NCI-H2227 (cell line): Measurements from ENCODE around the gene SLC36A3.
"Not testable (repeated sequence)": the region's sequence is repeated elsewhere in the genome, so short reads cannot be mapped to it uniquely, and the experiment has no call there.

ENCODE experiments used
- DNase-seq: peaks from one replicate; lab custom pipeline; 2025; ENCODE audit not compliant: unreplicated experiment; lab: John Stamatoyannopoulos, UW

Gene SLC36A3

GRCh38 chr5:151240268-151240835, 63.2 kb downstream of the SLC36A3 start:
- DNase-seq: not testable (repeated sequence)

DNA sequence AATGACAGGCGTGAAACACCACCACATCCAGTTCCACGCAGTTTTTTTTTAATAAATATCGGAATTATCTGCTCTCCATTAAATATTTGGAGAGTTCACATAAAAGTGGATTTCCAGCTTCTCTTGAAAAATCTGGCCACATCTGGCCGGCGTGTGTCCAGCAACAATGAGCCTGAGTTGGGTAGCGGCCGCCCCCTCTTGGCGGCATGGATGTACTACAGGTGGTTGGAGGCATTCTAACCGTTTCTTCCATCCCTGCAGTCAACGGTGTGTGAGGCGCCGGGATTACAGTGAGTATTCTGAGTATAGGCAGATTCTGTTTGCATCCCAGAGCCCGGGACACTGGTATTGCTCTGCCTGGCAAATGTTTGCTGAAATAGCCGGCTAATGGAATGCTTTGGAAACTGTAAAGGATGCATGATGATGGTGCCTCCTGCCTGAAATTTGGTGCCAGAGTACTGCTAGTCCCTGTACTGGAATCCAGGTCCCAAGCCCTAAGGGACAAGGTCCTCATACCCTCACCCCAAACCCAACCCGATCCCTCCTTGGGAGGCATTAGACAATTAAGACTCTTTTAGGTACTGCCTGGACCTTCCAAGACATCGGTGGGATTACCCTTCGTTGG, 64.2 kb downstream of the SLC36A3 start:
- DNase-seq: peak; percentile 61

GRCh38 chr5:151238303-151238741, 65.2 kb downstream of the SLC36A3 start:
- DNase-seq: no peak

- no peak for DNase-seq
Measured at GRCh38 chr5:151237685-151238084, 65.9 kb downstream of the SLC36A3 start.

GRCh38 chr5:151236888-151237287, 66.7 kb downstream of the SLC36A3 start:
- DNase-seq: no peak

DNA sequence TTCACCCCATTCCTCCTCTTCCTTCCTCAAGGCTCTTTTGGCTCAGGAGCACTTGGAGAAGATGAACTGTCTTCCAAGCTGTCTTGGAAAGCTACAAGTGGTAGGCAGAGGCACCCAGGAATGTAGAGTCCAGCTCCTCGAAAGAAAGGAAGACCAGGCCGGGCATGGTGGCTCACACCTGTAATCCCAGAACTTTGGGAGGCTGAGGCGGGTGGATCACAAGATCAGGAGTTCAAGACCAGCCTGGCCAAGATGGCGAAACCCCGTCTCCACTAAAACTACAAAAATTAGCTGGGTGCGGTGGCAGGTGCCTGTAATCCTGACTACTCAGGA, 68.4 kb downstream of the SLC36A3 start:
- DNase-seq: not testable (repeated sequence)

DNA sequence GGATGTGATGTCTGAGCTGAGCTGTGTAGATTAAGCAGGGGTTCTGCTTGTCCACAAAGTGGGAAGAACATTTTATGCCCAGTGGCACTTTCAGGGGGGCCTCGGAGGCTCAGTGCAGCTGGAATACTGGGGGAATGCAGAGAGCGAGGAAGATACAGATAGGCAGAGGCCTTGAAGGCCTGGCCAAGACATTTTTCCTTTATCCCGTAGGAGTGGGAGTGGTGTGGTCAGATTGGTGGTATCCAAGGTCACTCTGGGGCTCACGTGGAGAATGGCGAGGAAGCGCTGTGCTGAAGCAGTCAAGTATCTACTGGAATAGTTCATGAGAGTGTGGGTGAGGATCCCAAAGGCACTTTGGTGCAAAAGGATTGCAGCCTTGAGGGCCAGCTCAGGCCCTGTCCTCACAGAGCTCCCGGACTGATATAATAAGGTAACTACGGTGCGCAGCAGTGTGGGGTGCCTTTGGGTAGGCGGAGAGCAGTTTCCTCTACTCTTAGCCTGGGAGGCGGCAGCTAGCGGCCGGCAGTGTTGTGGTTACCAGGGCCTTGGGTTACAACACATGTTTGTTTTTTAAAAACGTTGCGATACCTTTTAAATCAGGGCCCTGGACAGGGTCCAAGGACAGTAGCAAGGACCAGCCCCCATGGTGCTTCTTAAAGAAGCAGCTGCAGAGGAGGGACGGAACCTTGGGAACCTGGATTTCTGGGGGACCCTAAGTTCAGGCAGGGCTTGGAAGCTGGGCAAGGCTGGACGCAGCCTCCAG, 68.9 kb downstream of the SLC36A3 start:
- no peak for DNase-seq

DNA sequence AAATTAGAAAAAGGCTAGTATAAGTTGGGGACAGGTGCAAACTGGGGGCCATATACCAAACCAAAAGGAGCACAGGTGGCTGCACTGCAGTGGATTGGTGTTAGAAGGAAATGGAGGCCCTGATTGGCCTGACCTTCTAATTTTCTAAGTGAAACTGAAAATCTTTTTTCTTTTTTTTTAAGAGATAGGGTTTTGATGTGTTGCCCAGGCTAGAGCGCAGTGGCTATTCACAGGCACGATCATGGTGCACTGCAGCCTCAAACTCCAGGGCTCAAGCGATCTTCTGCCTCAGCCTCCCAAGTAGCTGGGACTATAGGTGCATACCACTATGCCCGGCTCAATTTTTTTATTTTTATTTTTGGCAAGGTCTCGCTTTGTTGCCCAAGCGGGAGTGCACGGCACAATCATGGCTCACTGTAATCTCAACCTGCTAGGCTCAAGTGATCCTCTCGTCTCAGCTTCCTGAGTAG, 69.9 kb downstream of the SLC36A3 start:
- no peak for DNase-seq

- no peak for DNase-seq
Measured at GRCh38 chr5:151231359-151231758, 72.2 kb downstream of the SLC36A3 start.

- no peak for DNase-seq
Measured at GRCh38 chr5:151230048-151230680, 73.4 kb downstream of the SLC36A3 start.

GRCh38 chr5:151228986-151229385, 74.6 kb downstream of the SLC36A3 start:
- DNase-seq: no peak

DNA sequence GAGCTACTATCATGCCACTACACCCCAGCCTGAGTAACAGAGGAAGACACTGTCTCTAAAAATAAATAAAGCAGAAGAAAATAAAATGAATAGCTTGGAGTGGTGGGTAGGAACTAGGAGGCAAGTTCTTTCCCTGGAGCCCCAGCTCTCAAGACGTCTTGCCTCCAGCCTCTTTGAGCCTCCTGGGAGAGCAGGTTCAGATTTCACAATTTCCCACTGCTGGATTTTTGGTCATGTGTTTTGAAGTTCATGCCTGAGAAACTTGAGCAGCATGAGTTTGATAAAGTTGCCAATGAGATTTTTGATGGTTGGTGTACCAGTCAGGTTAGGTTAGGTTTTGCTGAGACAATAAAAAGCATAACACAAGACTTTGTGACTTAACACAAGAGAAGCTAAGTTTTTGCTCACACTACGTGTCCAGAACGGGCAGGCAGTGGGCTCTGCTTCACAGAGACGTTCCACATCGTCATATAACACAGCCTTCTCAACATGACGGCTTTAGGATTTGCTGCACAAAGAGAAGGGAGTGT, 75.6 kb downstream of the SLC36A3 start:
- no peak for DNase-seq
